Activated naive CD8-positive, alpha-beta T cell (primary cell): Measurements from ENCODE around the gene ZSWIM7.

Source experiments
- H3K27ac Mint-ChIP-seq: one replicate; pipeline ENCODE4 v1.8.0; 2021; ENCODE audit warnings: mixed read lengths
- H3K27me3 Mint-ChIP-seq: one replicate; pipeline ENCODE4 v1.8.0; 2021; ENCODE audit warnings: mixed read lengths
- H3K36me3 Mint-ChIP-seq: one replicate; pipeline ENCODE4 v1.8.0; 2021; ENCODE audit warnings: mixed read lengths
- H3K4me1 Mint-ChIP-seq: one replicate; pipeline ENCODE4 v1.8.0; 2021; ENCODE audit warnings: low read depth, mixed read lengths
- H3K4me3 Mint-ChIP-seq: one replicate; pipeline ENCODE4 v1.8.0; 2021; ENCODE audit warnings: mild to moderate bottlenecking, mixed read lengths
- H3K9me3 Mint-ChIP-seq: one replicate; pipeline ENCODE4 v1.8.0; 2021; ENCODE audit warnings: low read depth, mixed read lengths

ZSWIM7 gene, protein sequence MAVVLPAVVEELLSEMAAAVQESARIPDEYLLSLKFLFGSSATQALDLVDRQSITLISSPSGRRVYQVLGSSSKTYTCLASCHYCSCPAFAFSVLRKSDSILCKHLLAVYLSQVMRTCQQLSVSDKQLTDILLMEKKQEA

DNA sequence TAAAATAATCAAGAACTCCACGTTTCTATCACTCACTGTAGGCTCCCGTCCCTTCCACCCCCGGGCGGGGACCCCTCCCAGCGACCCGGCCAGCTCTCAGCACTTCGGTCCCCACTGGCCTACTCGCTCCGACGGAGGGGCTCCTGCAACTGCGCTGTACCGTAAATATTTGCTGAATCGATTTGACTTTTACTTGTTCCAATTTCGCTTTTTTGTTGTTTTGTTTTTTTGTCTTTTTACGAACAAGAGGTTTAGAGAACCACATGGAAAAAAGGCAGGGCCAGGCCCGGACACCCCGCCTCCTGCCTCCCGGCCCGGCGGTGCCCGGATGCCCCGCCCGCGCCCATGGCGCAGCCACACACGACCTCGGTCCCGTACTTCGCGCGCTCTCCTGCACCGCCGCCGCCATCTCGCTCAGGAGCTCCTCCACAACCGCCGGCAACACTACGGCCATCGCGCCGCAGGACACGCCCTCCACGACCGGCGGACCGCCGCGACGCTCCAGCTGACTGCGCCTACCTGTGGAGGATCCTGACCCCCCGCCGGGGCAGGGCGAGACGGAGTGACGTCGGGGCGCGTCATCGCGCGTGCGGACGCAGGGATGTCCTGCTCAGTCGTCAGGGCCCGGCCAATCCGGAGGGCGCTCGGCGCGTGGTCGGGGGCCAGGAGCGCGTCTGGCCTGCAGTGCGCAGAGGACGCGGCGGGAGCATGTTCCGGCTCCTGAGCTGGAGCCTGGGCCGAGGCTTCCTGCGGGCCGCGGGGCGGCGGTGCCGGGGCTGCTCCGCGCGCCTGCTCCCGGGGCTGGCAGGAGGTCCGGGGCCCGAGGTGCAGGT lies at the start of gene ZSWIM7, which contains the start of gene TTC19:
Gene ZSWIM7 (minus strand): TSS at position 564 of the 833 bp plus-strand sequence. CDS start 110 bp downstream, at position 454.
Gene TTC19 (plus strand): TSS at position 684 of the 833 bp plus-strand sequence. CDS start 25 bp downstream, at position 709.
- Mint-ChIP-seq H3K36me3 (peaks cover 28% of the 10 kb centered on the region), H3K27ac (peak within 1 kb of the TSS; percentile 96), H3K9me3 (no peaks in the 10 kb centered on the region), H3K4me3 (peak within 1 kb of the TSS; percentile 99), H3K27me3 (no peaks in the 10 kb centered on the region), H3K4me1 (peaks cover 47% of the 10 kb centered on the region)

DNA sequence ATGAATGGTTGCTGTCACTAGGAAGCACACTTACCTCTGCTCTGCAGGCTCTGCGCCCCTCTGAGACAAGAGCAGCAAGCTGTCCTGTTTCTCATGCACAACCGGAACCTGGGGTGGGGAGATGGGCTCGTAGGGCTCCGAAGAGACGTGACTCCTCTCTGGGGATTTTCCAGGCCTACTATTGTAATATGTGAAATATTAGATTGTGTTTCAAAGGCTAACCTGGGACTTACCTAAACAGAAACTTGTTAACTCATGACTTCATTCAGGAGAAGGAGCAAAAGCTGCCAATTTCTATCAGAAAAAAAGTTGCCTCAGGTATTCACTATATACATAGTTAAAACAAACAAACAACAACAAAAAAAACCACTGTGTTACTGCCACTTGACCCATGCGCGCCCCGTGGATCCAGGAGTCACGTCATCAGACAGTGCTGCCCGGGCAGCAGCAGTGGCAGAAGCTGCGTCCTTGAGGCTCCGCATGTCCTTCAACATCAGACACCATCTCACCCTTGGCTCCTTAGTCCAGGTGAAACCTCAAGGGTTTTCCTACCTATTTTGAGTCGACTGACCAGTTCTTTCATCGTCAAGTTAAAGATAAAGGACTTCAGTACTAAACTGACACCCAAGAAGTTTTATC lies 49.4 kb upstream of the ZSWIM7 start:
- peaks cover 3% of the 10 kb centered on the region for H3K9me3 Mint-ChIP-seq
- peaks cover 13% of the 10 kb centered on the region for H3K4me1 Mint-ChIP-seq
- H3K36me3 Mint-ChIP-seq: peaks cover 22% of the 10 kb centered on the region
- peak overlapping the region; percentile 28 for H3K27ac Mint-ChIP-seq
- H3K27me3 Mint-ChIP-seq: no peaks in the 10 kb centered on the region
- H3K4me3 Mint-ChIP-seq: no peak overlapping the region

DNA sequence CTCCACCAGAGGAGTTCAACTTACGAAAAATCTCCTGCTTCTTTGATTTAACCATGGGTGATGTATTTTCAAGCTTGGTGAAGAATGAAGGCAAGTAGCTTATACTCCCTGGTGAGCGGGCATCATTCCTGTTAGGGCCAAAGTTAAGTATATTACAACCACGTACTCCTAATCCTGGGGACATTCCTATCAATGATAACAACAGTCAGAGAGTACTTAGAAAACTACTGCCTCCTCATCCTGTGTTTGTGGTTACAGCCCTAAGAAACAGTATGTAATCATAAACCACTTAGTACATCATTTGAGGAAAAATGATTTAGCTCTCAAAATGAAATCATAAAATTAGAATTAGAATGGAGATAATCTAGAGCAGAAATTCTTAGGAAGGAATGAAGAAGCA lies 47.5 kb upstream of the ZSWIM7 start:
- no peaks in the 10 kb centered on the region for H3K9me3 Mint-ChIP-seq
- H3K27me3 Mint-ChIP-seq: no peaks in the 10 kb centered on the region
- peaks cover 7% of the 10 kb centered on the region for H3K4me1 Mint-ChIP-seq
- H3K36me3 Mint-ChIP-seq: peaks cover 15% of the 10 kb centered on the region
- no peak overlapping the region for H3K27ac Mint-ChIP-seq
- no peak overlapping the region for H3K4me3 Mint-ChIP-seq

DNA sequence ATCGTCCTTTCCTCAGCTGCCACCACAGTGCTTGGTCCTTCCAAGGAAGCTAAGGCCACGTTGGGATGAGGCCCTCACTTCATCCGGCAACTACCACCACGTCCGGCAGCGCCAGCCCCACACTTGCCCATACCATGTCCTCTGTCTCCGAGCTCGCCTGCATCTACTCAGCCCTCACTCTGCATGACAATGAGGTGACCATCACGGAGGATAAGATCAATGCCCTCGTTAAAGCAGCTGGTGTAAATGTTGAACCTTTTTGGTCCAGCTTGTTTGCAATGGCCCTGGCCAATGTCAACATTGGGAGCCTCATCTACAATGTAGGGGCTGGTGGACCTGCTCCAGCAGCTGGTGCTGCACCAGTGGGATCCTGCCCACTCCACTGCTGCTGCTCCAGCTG lies 45.0 kb upstream of the ZSWIM7 start:
- H3K27me3 Mint-ChIP-seq: no peaks in the 10 kb centered on the region
- no peaks in the 10 kb centered on the region for H3K9me3 Mint-ChIP-seq
- peaks cover 7% of the 10 kb centered on the region for H3K4me1 Mint-ChIP-seq
- H3K36me3 Mint-ChIP-seq: peaks cover 11% of the 10 kb centered on the region
- H3K4me3 Mint-ChIP-seq: no peak overlapping the region
- H3K27ac Mint-ChIP-seq: peak overlapping the region; percentile 69

DNA sequence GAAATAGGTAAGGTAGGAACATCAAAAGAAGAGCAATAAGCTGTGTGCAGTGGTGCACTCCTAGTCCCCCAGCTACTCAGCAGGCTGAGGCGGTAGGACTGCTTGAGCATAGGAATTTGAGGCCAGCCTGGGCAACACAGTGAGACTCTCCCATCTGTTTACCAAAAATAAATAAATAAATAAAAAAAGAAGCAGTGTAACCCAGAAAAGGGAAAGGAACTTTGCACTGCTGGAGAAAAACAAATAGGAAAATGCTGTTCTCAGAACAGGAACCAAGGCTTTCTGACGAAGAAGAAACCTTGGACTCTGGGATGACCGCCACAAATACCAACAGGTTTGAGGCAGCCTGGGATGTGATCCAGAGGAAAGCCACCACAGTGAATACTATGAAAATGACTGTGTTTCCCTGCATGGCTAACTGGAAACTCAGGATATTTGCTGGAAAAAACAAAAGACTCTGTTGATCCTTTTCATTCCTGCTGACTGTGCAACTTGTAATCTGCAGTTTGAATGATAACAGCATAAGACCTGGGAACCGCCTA lies 41.3 kb upstream of the ZSWIM7 start:
- no peaks in the 10 kb centered on the region for H3K27me3 Mint-ChIP-seq
- H3K9me3 Mint-ChIP-seq: no peaks in the 10 kb centered on the region
- peaks cover 24% of the 10 kb centered on the region for H3K4me1 Mint-ChIP-seq
- H3K36me3 Mint-ChIP-seq: peaks cover 14% of the 10 kb centered on the region
- H3K27ac Mint-ChIP-seq: no peak overlapping the region
- H3K4me3 Mint-ChIP-seq: no peak overlapping the region

DNA sequence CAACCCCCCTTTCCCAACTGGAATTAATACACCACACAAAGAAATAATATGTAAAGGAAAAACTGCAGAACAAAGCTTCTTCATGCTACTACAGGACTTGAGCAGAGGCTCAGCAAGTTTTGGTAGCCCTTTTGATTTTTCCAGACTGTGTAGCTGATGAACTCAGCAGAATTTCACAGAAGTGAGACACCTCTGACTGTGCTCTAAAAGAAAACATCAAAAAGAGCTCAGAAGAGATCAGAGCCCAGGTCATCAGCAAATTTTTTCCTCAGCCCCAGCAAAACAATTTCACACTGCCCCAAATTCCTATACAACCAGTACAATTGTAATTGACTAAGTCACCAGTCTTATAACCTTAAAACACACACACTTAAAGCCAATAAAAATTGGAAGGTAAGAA lies 38.1 kb upstream of the ZSWIM7 start:
- Mint-ChIP-seq H3K9me3 (no peaks in the 10 kb centered on the region), H3K27me3 (no peaks in the 10 kb centered on the region), H3K4me1 (peaks cover 24% of the 10 kb centered on the region), H3K36me3 (peaks cover 15% of the 10 kb centered on the region), H3K27ac (peak overlapping the region; percentile 80), H3K4me3 (no peak overlapping the region)

DNA sequence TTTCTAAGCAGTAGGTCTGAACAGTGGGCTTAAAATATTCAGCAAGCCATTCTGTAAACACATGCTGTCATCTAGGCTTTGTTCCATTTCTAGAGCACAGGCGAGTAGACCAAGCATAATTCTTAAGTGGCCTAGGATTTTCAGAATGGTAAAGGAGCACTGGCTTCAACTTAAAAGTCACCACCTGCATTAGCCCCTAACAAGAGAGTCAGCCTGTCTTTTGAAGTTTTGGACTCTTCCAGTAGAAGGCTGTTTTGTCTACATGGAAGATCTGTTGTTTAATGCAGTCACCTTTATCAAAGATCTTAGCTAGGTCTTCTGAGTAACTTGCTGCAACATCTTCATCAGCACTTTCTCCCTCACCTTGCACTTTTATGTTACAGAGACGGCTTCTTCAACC lies 36.8 kb upstream of the ZSWIM7 start:
- H3K27ac Mint-ChIP-seq: peak overlapping the region; percentile 80
- peaks cover 15% of the 10 kb centered on the region for H3K36me3 Mint-ChIP-seq
- no peaks in the 10 kb centered on the region for H3K27me3 Mint-ChIP-seq
- H3K9me3 Mint-ChIP-seq: no peaks in the 10 kb centered on the region
- peaks cover 25% of the 10 kb centered on the region for H3K4me1 Mint-ChIP-seq
- H3K4me3 Mint-ChIP-seq: no peak overlapping the region

DNA sequence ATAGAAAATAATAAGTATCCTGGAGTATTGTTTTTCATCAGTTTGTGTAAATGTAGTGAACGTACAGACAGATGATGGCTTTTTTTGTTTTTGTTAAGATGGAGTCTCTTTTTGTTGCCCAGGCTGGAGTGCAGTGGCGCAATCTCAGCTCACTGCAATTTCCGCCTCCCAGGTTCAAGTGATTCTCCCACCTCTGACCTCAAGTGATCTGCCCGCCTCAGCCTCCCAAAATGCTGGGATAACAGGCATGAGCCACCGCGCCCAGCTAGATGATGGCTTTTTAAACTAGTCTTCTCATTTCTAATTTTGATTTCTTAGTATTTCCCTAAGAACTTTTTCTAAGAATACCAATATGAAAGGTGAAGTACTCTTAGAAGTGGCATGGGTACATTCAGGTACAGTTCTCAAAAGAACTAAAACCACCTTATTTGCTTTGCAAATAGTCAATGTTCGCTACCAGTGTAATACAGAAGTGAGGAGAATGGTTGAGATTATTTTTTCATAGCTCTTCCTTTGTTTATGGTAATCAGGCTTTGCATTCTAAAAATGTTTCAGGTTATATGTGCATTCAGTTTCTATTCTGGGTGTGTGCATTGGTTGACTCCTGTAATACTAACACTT lies 34.3 kb upstream of the ZSWIM7 start:
- no peak overlapping the region for H3K4me3 Mint-ChIP-seq
- H3K27me3 Mint-ChIP-seq: no peaks in the 10 kb centered on the region
- peaks cover 30% of the 10 kb centered on the region for H3K4me1 Mint-ChIP-seq
- peak overlapping the region; percentile 76 for H3K27ac Mint-ChIP-seq
- no peaks in the 10 kb centered on the region for H3K9me3 Mint-ChIP-seq
- H3K36me3 Mint-ChIP-seq: peaks cover 19% of the 10 kb centered on the region

DNA sequence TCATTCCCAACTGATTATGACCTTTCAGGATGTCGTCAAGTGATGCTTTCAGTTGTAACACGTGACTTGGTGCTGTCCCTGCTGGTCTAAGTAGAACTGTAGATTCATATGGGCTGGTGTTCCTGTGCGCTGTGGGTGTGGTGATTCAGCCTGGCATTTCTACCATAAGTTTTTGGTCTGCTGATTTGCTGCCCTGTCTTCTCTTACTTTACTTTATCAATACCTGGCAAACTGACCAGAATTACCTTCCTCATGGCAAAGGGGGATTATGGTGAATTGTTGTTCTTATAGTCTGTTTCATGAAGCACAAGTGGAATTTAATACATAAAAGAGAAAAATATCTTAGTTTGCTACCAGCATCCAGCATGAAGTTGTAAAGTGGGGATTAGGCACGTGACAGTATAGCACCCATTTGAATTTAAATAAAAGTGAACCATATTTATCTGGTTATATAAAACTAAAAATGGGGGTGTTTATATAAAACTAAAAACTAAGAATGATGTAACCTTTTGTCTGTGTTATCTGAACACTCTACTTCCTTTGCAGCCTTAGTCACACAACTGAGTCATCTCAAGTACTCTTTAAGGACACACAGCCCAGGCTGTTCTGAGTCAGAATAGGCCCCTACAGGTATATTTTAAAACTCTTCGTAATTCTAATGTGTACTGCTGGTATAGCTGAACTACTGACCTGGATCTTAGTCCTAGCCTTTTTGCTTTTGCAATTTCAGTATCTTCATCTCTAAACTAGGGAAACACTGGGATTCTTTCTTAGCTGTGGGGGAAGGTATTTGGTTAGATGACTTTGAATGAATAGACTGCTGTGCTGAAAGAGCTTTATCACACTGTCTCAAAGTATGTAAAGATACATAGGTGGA lies 28.4 kb upstream of the ZSWIM7 start:
- Mint-ChIP-seq H3K27me3 (no peaks in the 10 kb centered on the region), H3K4me1 (peaks cover 46% of the 10 kb centered on the region), H3K36me3 (peaks cover 23% of the 10 kb centered on the region), H3K4me3 (peak overlapping the region; percentile 84), H3K27ac (peak overlapping the region; percentile 99), H3K9me3 (no peaks in the 10 kb centered on the region)

DNA sequence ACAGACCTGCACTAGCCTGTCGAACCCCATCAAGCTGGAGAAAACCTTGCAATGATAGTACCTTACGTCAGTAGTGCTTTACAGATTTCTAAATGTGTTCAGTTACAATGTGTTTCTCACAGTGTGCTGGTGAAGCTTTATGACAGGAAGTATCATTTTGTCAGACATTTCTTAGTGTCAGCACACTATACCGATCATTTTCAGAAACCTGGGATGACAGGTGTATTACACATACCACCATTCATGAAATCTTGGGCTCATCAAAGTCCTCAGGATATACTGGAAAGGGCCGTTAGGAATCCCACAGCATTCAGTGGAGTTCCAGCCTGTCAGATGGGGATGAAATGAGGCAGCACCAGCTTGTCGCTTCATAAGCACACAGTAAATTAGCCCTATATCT lies 27.4 kb upstream of the ZSWIM7 start:
- Mint-ChIP-seq H3K9me3 (no peaks in the 10 kb centered on the region), H3K4me1 (peaks cover 50% of the 10 kb centered on the region), H3K27me3 (no peaks in the 10 kb centered on the region), H3K36me3 (peaks cover 25% of the 10 kb centered on the region), H3K4me3 (peak overlapping the region; percentile 84), H3K27ac (peak overlapping the region; percentile 99)

DNA sequence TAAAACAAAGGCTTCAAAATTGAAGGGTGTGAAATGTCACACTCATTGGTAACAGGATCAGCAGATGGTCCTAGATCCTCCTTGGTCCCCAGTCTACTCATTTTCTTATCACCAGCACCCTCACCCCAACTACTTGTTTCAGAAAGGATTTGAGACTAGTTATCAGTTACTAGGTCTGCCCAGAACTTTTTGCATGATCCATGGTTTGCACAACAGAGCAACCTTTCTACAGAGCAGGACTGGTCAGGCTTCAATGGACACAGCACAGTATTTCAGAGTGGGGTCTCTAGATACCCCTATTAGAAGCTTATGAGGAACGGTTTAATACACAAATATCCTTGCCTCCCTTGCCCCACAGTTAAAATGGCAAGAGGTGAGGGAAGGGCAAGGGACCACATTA lies 25.7 kb upstream of the ZSWIM7 start:
- peaks cover 58% of the 10 kb centered on the region for H3K4me1 Mint-ChIP-seq

DNA sequence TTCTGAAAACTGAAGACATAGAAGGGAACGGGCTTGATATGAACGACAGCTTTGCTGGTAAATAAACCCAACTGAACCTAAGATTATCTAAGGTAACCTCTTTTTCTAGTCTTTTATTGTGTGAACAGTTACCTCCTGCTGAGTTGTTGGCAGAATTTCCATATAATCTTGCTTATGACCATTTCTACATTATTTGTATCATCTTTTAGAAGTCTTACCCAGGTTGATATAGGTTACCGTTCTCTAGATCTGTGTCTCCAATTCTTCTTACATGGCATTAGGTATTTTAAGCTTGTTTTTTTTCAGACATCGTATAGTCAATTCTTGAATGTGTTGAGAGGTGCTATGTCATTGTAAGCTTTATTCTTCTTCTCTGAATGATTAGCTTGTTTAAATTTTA lies 24.4 kb upstream of the ZSWIM7 start:
- Mint-ChIP-seq H3K27ac (peak overlapping the region; percentile 54), H3K9me3 (no peaks in the 10 kb centered on the region), H3K36me3 (peaks cover 24% of the 10 kb centered on the region), H3K27me3 (no peaks in the 10 kb centered on the region), H3K4me1 (peaks cover 55% of the 10 kb centered on the region), H3K4me3 (no peak overlapping the region)

More for the DNA sequence above, 25.7 kb upstream of the ZSWIM7 start:
- Mint-ChIP-seq H3K36me3 (peaks cover 25% of the 10 kb centered on the region), H3K4me3 (no peak overlapping the region), H3K27me3 (no peaks in the 10 kb centered on the region), H3K27ac (peak overlapping the region; percentile 99), H3K9me3 (no peaks in the 10 kb centered on the region)

DNA sequence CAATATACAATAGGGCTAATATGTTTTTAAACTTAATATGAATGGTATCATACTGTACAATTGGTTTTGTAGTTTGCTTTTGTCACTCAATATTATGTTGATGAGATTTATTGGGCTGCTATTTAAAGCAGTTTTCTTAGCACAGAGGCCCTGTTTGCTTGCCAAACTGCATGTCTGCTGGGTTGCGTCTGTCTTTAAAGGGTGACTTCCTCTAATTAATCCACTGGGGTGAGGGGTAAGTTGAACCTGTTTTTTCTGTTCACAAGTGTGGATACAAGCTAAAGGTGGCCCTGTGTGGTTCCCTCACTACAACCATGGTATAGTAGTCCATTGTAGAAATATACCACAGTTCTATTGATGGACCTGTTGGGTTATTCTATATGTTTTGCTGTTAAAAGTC lies 19.8 kb upstream of the ZSWIM7 start:
- Mint-ChIP-seq H3K27ac (no peak overlapping the region), H3K4me3 (no peak overlapping the region), H3K9me3 (no peaks in the 10 kb centered on the region), H3K36me3 (peaks cover 18% of the 10 kb centered on the region), H3K4me1 (peaks cover 31% of the 10 kb centered on the region), H3K27me3 (no peaks in the 10 kb centered on the region)

DNA sequence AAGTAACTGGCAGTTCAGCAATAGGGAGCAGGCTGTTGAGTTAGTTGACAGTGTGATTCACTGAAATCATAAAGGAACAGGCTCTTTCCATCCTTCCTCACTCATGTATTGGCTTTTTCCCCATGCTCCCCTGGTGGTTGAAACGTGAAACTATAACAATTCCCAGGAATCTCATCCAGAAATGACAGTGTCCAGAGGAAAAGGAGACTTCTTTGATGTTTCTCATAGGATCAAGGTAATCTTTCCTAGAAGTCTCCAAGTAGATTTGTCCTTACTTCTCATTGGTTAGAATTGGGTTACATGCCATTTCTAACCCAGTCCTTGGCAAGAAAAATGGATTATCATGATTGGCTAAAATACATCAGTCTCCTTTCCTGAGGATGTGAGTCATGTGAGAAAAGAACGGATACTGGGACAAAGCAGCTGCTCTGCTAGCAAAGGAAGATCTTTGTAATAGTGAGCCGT lies 14.5 kb upstream of the ZSWIM7 start:
- Mint-ChIP-seq H3K36me3 (peaks cover 11% of the 10 kb centered on the region), H3K4me3 (no peak overlapping the region), H3K9me3 (no peaks in the 10 kb centered on the region), H3K27me3 (no peaks in the 10 kb centered on the region), H3K27ac (no peak overlapping the region), H3K4me1 (peaks cover 20% of the 10 kb centered on the region)
